B cell (primary cell): ENCODE measurements around the gene SLC5A2. TPM values are rescaled to one million over a fixed set of nuclear protein-coding genes. Genes with fewer than 3 reads are reported as not detected.

Source experiments
- ATAC-seq: fragments of 200-7000 bp; cut with Tn5 transposase; one replicate; pipeline ENCODE4 v1.10.0; 2021; ENCODE audit warnings: low read depth, mild to moderate bottlenecking, moderate number of reproducible peaks, moderate library complexity
- CTCF ChIA-PET: fragments of 350-600 bp; sonication (Branson Sonifier 250); formaldehyde crosslinking; loops from one replicate; lab custom pipeline; 2021; ENCODE audit warnings: antibody characterized with exemption, inconsistent platforms; lab: Charles Lee
- POLR2A ChIA-PET: fragments of 350-600 bp; sonication (Branson Sonifier 250); formaldehyde crosslinking; loops from one replicate; lab custom pipeline; 2021; ENCODE audit warnings: antibody characterized with exemption; lab: Charles Lee
- DNase-seq: peaks from one replicate; pipeline ENCODE4 v3.0.0; 2013
- H2AFZ ChIP-seq: 2 replicates; pipeline ENCODE4 v1.6.1; 2012; ENCODE audit warnings: mild to moderate bottlenecking, low read depth, low read length; ENCODE audit not compliant: insufficient read depth, poor library complexity, severe bottlenecking
- H3K27ac ChIP-seq, 2 donors: 1 replicate in 1 of 2; 2 replicates in 1 of 2; pipeline ENCODE4 v1.5.1; 2012 to 2013; ENCODE audit warnings: low read length in 2 of 2, mild to moderate bottlenecking in 2 of 2, moderate library complexity in 1 of 2
- H3K27me3 ChIP-seq, 4 experiments: fragments of 200-600 bp in 1 of 4; sonication (generic) in 1 of 4; replicated peaks in 1 of 4; 1 replicate in 2 of 4; 2 replicates in 2 of 4; pipeline versions ENCODE4 v1.6.1 to v1.7.0; 2013 to 2016; ENCODE audit warnings: low read length in 3 of 4, mild to moderate bottlenecking in 2 of 4, mixed read lengths in 1 of 4, moderate library complexity in 1 of 4; ENCODE audit not compliant: insufficient read depth in 4 of 4, control insufficient read depth in 3 of 4; ENCODE audit errors: control extremely low read depth in 1 of 4
- H3K36me3 ChIP-seq, 2 experiments: replicated peaks in 1 of 2; 1 replicate in 1 of 2; 2 replicates in 1 of 2; pipeline versions ENCODE4 v1.6.1 to v1.7.1; 2013; ENCODE audit warnings: low read length in 1 of 2; ENCODE audit not compliant: insufficient read depth in 2 of 2, control insufficient read depth in 1 of 2; ENCODE audit errors: control extremely low read depth in 1 of 2, extremely low read depth in 1 of 2
- H3K4me1 ChIP-seq, 2 donors: fragments of 200-600 bp in 1 of 2; sonication (generic) in 1 of 2; 1 replicate in 1 of 2; 2 replicates in 1 of 2; pipeline versions ENCODE4 v1.5.1 to v1.6.1; 2013 to 2017; ENCODE audit warnings: low read length in 2 of 2; ENCODE audit not compliant: control insufficient read depth in 2 of 2, insufficient read depth in 2 of 2
- H3K4me2 ChIP-seq: replicated peaks from 2 replicates; pipeline ENCODE3; 2012; ENCODE audit warnings: mild to moderate bottlenecking, low read depth, low read length; ENCODE audit not compliant: poor library complexity, severe bottlenecking
- H3K4me3 ChIP-seq, 5 experiments: fragments of 200-600 bp in 1 of 5; sonication (generic) in 1 of 5; 1 replicate in 3 of 5; 2 replicates in 2 of 5; pipeline versions ENCODE4 v1.5.1 to v1.7.0; 2011 to 2016; ENCODE audit warnings: low read length in 4 of 5, mild to moderate bottlenecking in 4 of 5, low read depth in 2 of 5, control low read depth in 1 of 5, moderate library complexity in 1 of 5; ENCODE audit not compliant: insufficient read depth in 1 of 5; ENCODE audit errors: control extremely low read depth in 1 of 5, extremely low read depth in 1 of 5
- H3K79me2 ChIP-seq: fragments of 200-600 bp; sonication (generic); one replicate; pipeline ENCODE4 v1.6.0; 2016; ENCODE audit warnings: low read length; ENCODE audit not compliant: control insufficient read depth, insufficient read depth
- H3K9ac ChIP-seq: fragments of 200-600 bp; sonication (generic); 2 replicates; pipeline ENCODE4 v1.6.1; 2017; ENCODE audit warnings: mild to moderate bottlenecking, low read length, moderate library complexity
- H3K9me3 ChIP-seq, 3 donors: one replicate each; pipeline versions ENCODE4 v1.6.1 to v1.7.1; 2013; ENCODE audit warnings: low read length in 2 of 3; ENCODE audit not compliant: control insufficient read depth in 2 of 3, insufficient read depth in 1 of 3; ENCODE audit errors: control extremely low read depth in 1 of 3
- H4K20me1 ChIP-seq: 2 replicates; pipeline ENCODE4 v1.6.0; 2012; ENCODE audit warnings: mild to moderate bottlenecking, low read length; ENCODE audit not compliant: insufficient read depth, control insufficient read depth, poor library complexity, severe bottlenecking
- H3K27ac Mint-ChIP-seq: one replicate; pipeline ENCODE4 v1.8.0; 2021; ENCODE audit warnings: mixed read lengths
- H3K27me3 Mint-ChIP-seq: one replicate; pipeline ENCODE4 v1.8.0; 2021; ENCODE audit warnings: mixed read lengths
- H3K4me1 Mint-ChIP-seq: one replicate; pipeline ENCODE4 v1.8.0; 2021; ENCODE audit warnings: mixed read lengths
- H3K4me3 Mint-ChIP-seq: one replicate; pipeline ENCODE4 v1.8.0; 2021; ENCODE audit warnings: mixed read lengths
- H3K9me3 Mint-ChIP-seq: one replicate; pipeline ENCODE4 v1.8.0; 2022; ENCODE audit warnings: mixed read lengths; ENCODE audit not compliant: insufficient read depth
- EZH2 ChIP-seq: IDR thresholded peaks from 2 replicates; pipeline ENCODE4 v1.6.1; 2012; ENCODE audit warnings: borderline replicate concordance, low read depth, mild to moderate bottlenecking, moderate library complexity, low read length; ENCODE audit not compliant: insufficient read depth, poor library complexity, severe bottlenecking
- WGBS: methylation state at CpG from one replicate; pipeline ENCODE4 v1.1.5; 2013; ENCODE audit warnings: missing lambda C conversion rate; ENCODE audit not compliant: insufficient coverage; 5-methylcytosine and 5-hydroxymethylcytosine counted together
- intact Hi-C: fragments of 100-400 bp; cut with micrococcal nuclease; formaldehyde crosslinking; loops from one replicate; pipeline ENCODE4 v1.10.0; 2022
- polyA plus RNA-seq: library from polyadenylated mRNA; depleted of rRNA; stranded (reverse); fragments of >200 nt; gene quantifications from 2 replicates; pipeline ENCODE4 v1.2.3, GENCODE V29; 2012
- total RNA-seq, 2 donors: library from RNA; stranded (reverse); fragments of 120-200 nt in 1 of 2; gene quantifications; 1 replicate in 1 of 2; 2 replicates in 1 of 2; pipeline versions ENCODE4 v1.2.3 to v1.2.4, GENCODE V29; 2013 to 2022
- TF ChIP-seq, protein P1 (sequence below): fragments of 200-600 bp; IDR thresholded peaks from one replicate; pipeline ENCODE4 v1.8.0; 2022; ENCODE audit warnings: antibody characterized with exemption, mild to moderate bottlenecking

SLC5A2 gene
- total and polyA plus RNA-seq, 2 donors (not counting 1 experiment from before 2014, with no cell fraction given): 0.67 to 0.69 TPM

DNA sequence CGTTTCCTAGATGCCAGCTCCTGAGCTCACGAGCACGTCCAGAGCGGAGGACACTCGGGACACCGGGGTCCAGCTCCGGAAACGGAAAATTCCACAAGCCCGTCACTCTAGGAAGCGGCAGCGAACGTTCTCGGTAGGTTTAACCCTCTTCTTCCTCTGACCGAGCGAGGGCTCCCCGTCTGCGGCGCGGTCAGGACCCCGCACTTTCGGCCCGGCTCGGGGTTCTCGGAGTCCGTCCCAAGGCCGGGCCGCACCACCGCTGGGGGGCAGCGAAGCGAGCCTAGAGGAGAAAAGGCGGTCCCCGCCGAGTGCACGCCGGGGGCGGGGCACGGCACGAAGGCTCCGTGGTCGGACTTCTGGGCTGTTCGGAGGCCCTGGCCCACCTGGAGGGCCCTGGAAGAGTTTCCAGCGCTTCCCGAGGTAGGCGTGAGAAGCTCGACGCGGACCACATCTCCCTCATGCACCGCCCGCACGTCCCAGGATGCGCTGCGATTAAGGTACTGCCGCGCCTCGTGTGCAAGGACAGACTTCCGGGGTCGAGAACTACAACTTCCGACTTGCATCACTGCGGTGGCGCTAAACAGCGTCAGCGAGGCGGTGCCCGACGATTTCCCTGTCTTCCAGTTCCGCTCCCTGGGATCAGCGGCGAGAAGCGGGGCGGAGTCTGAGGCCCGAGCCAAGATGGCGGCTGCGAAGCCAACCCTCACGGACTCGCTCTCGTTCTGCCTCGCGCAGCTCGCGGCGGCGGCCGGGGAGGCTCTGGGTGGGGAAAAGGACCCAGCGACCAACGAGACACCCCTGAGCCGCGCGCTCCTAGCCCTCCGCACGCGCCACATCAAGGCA, 23.9 kb upstream of the SLC5A2 start, which contains the start of gene ARMC5:
TSS of gene ARMC5 (plus strand) at position 658 of the 843 bp plus-strand sequence. CDS start at position 682, 24 bp downstream.
- CTCF ChIA-PET: interaction anchor here (1.0 to 7.2 kb wide), 7 partner anchors 10 to 412 kb away, joined by 3 to 43 read pairs (median 5); partner anchors contain the start of gene ZNF843
- WGBS: under 1% methylated on average over 91 of the region's 91 CpGs
- peak within 1 kb of the TSS; percentile 95 for H3K9ac ChIP-seq

More for the DNA sequence above, 23.9 kb upstream of the SLC5A2 start, which contains the start of gene ARMC5:
- peaks cover 29 to 42% of the 10 kb centered on the region in 2 donors for H3K4me1 ChIP-seq
- peak within 1 kb of the TSS; percentile 71 to 94 (median 87) for H3K4me3 ChIP-seq
- peak within 1 kb of the TSS; percentile 100 for H3K27ac Mint-ChIP-seq
- peaks cover 50% of the 10 kb centered on the region for H3K4me1 Mint-ChIP-seq
- H3K4me2 ChIP-seq: peak within 1 kb of the TSS; percentile 95
- H2AFZ ChIP-seq: peak within 1 kb of the TSS; percentile 81
- peak within 1 kb of the TSS; percentile 94 to 99 for H3K27ac ChIP-seq
- no peaks in the 10 kb centered on the region for H3K9me3 Mint-ChIP-seq
- peaks cover 27% of the 10 kb centered on the region for H4K20me1 ChIP-seq
- peaks cover 21% of the 10 kb centered on the region for H3K79me2 ChIP-seq
- DNase-seq: peak; percentile 99
- H3K27me3 Mint-ChIP-seq: no peaks in the 10 kb centered on the region
- ATAC-seq: peak; percentile 76
- H3K4me3 Mint-ChIP-seq: peak within 1 kb of the TSS; percentile 94
- TF ChIP-seq, protein P1, sequence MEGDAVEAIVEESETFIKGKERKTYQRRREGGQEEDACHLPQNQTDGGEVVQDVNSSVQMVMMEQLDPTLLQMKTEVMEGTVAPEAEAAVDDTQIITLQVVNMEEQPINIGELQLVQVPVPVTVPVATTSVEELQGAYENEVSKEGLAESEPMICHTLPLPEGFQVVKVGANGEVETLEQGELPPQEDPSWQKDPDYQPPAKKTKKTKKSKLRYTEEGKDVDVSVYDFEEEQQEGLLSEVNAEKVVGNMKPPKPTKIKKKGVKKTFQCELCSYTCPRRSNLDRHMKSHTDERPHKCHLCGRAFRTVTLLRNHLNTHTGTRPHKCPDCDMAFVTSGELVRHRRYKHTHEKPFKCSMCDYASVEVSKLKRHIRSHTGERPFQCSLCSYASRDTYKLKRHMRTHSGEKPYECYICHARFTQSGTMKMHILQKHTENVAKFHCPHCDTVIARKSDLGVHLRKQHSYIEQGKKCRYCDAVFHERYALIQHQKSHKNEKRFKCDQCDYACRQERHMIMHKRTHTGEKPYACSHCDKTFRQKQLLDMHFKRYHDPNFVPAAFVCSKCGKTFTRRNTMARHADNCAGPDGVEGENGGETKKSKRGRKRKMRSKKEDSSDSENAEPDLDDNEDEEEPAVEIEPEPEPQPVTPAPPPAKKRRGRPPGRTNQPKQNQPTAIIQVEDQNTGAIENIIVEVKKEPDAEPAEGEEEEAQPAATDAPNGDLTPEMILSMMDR: peak; percentile 57
- TF ChIP-seq EZH2: no peak
- POLR2A ChIA-PET: interaction anchor here (0.5 to 2.7 kb wide), 12 partner anchors 12 to 800 kb away, joined by 3 to 12 read pairs (median 5); partner anchors contain the start of genes FUS, RUSF1, TGFB1I1 and ZNF267
- H3K9me3 ChIP-seq: no peaks in the 10 kb centered on the region
- intact Hi-C loops: loop anchor here (1.0 to 5.0 kb wide), 11 partner anchors 16 to 902 kb away; partner anchors contain the start of genes PYCARD, RUSF1, SETD1A and STX4
- H3K27me3 ChIP-seq: no peaks in the 10 kb centered on the region
- H3K36me3 ChIP-seq: peaks cover 0 to 14% of the 10 kb centered on the region in 2 experiments
